GM10266 (cell line): ENCODE results near the gene UGGT1.
A peak's percentile ranks its signal among the peaks of the same experiment; 100 is the strongest.

Source experiments
- DNase-seq: peaks from one replicate; pipeline ENCODE4 v3.0.0; 2012; ENCODE audit errors: extremely low spot score
- CTCF ChIP-seq: IDR thresholded peaks from 2 replicates; pipeline ENCODE4 v1.5.1; 2012; ENCODE audit warnings: mild to moderate bottlenecking, low read depth; ENCODE audit not compliant: control insufficient read depth, insufficient read depth; ENCODE audit errors: missing control alignments

Gene UGGT1

GRCh38 chr2:128232965-128233789, 142.2 kb downstream of the UGGT1 start:
- TF ChIP-seq CTCF = peak; percentile 91
- peak; percentile 95 for DNase-seq

GRCh38 chr2:128233790-128234395, 142.9 kb downstream of the UGGT1 start:
- no peak for DNase-seq
- no peak for TF ChIP-seq CTCF

- TF ChIP-seq CTCF = no peak
- no peak for DNase-seq
Measured at GRCh38 chr2:128234613-128235012, 143.6 kb downstream of the UGGT1 start.

- no peak for TF ChIP-seq CTCF
- no peak for DNase-seq
Measured at GRCh38 chr2:128235581-128235980, 144.6 kb downstream of the UGGT1 start.

- DNase-seq = no peak
- no peak for TF ChIP-seq CTCF
Measured at GRCh38 chr2:128236491-128237035, 145.6 kb downstream of the UGGT1 start.

GRCh38 chr2:128237081-128237534, 146.1 kb downstream of the UGGT1 start:
- no peak for DNase-seq
- no peak for TF ChIP-seq CTCF
